Subcutaneous abdominal adipose tissue (tissue), 5 donors: Measurements from ENCODE around the gene MMD.
A peak's percentile ranks its signal among the peaks of the same experiment; 100 is the strongest.
"Not testable (repeated sequence)": the region's sequence is repeated elsewhere in the genome, so short reads cannot be mapped to it uniquely, and the experiment has no call there.

Experiments used
- H3K27ac ChIP-seq: one replicate; pipeline ENCODE4 v1.7.0; 2013; ENCODE audit warnings: low read depth, mild to moderate bottlenecking, inconsistent platforms, low read length, moderate library complexity
- H3K27me3 ChIP-seq, 5 donors: one replicate each; pipeline ENCODE4 v1.7.0; 2013; ENCODE audit warnings: low read length in 5 of 5, inconsistent platforms in 1 of 5; ENCODE audit not compliant: control insufficient read depth in 5 of 5, insufficient read depth in 4 of 5
- H3K36me3 ChIP-seq, 5 donors: one replicate each; pipeline ENCODE4 v1.7.0; 2013; ENCODE audit warnings: low read length in 5 of 5; ENCODE audit not compliant: control insufficient read depth in 5 of 5, insufficient read depth in 5 of 5
- H3K4me1 ChIP-seq, 5 donors: one replicate each; pipeline ENCODE4 v1.7.0; 2013; ENCODE audit warnings: low read length in 5 of 5, mild to moderate bottlenecking in 3 of 5, moderate library complexity in 1 of 5; ENCODE audit not compliant: control insufficient read depth in 5 of 5, insufficient read depth in 5 of 5
- H3K4me3 ChIP-seq, 5 donors: one replicate each; pipeline ENCODE4 v1.7.0; 2013; ENCODE audit warnings: low read length in 5 of 5, low read depth in 1 of 5
- H3K9ac ChIP-seq, 5 donors: one replicate each; pipeline ENCODE4 v1.7.0; 2013; ENCODE audit warnings: low read length in 5 of 5, mild to moderate bottlenecking in 4 of 5, moderate library complexity in 3 of 5
- H3K9me3 ChIP-seq, 5 donors: one replicate each; pipeline ENCODE4 v1.7.0; 2013; ENCODE audit warnings: low read length in 5 of 5; ENCODE audit not compliant: control insufficient read depth in 5 of 5
- donor health status: healthy.
- donor health status: healthy.
- donor health status: healthy.
- donor health status: healthy.
- donor health status: healthy.

Gene MMD

GRCh38 chr17:55395803-55396505 lies 25.7 kb downstream of the MMD start:
- H3K9me3 ChIP-seq: no peaks in the 10 kb centered on the region
- no peaks in the 10 kb centered on the region for H3K27me3 ChIP-seq
- H3K27ac ChIP-seq: peak overlapping the region; percentile 48
- no peak overlapping the region for H3K4me3 ChIP-seq
- peaks cover 36 to 65% (median 48%) of the 10 kb centered on the region in 5 donors for H3K36me3 ChIP-seq
- peaks cover 0 to 37% (median 22%) of the 10 kb centered on the region in 5 donors for H3K4me1 ChIP-seq
- no peak overlapping the region for H3K9ac ChIP-seq

- H3K4me1 ChIP-seq: peaks cover 0 to 43% (median 27%) of the 10 kb centered on the region in 5 donors
- peak overlapping the region in 1 of 5 donors; percentile 22 for H3K9ac ChIP-seq
- no peaks in the 10 kb centered on the region for H3K27me3 ChIP-seq
- H3K36me3 ChIP-seq: peaks cover 26 to 50% (median 36%) of the 10 kb centered on the region in 5 donors
- no peak overlapping the region for H3K4me3 ChIP-seq
- H3K27ac ChIP-seq: peak overlapping the region; percentile 48
- H3K9me3 ChIP-seq: no peaks in the 10 kb centered on the region
Observed at GRCh38 chr17:55394357-55395021, 27.1 kb downstream of the MMD start.

DNA sequence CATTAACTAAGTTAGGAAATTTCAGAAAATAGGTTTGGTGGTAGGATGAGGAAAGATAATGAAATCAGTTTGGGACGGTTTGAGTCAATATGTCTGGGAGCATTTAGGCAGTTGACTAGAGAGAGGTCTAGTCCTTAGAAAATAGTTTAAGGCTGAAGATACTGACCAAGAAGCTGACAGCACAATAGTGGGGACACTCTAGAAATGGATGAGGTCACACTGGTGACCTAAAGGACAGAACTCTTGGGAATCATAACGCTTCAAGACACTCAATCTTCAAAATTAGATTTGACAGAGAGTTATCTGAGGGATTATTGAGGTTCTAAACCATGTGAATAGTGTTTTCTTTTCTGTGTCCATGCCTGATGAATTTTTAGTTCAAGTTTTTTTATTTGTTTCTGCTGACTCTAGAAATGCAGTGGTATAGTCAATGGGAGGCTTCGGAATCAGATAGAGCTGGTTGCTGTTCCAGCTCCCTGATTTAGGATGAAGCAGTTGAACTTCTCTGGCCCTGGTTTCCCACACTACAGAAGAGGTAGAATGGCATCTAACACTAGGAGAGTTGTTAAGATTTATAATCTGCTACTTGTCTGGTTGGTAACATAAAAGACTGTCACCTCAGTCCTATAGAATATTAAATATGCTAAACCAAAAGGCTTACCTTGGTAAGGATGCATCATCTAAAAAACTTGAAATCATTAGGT lies 29.7 kb downstream of the MMD start:
- no peak overlapping the region for H3K27ac ChIP-seq
- H3K4me3 ChIP-seq: no peak overlapping the region
- no peaks in the 10 kb centered on the region for H3K27me3 ChIP-seq
- no peaks in the 10 kb centered on the region for H3K9me3 ChIP-seq
- no peak overlapping the region for H3K9ac ChIP-seq
- H3K36me3 ChIP-seq: peaks cover 13 to 35% (median 22%) of the 10 kb centered on the region in 5 donors
- peaks cover 0 to 50% (median 26%) of the 10 kb centered on the region in 5 donors for H3K4me1 ChIP-seq

GRCh38 chr17:55391244-55391757 lies 30.3 kb downstream of the MMD start:
- Histone ChIP-seq H3K4me1 (peaks cover 0 to 49% (median 26%) of the 10 kb centered on the region in 5 donors), H3K27me3 (no peaks in the 10 kb centered on the region), H3K9me3 (no peaks in the 10 kb centered on the region), H3K27ac (peak overlapping the region; percentile 67), H3K36me3 (peaks cover 13 to 31% (median 20%) of the 10 kb centered on the region in 5 donors), H3K9ac (no peak overlapping the region), H3K4me3 (no peak overlapping the region)

- H3K4me1 ChIP-seq: peaks cover 0 to 40% (median 22%) of the 10 kb centered on the region in 5 donors
- peaks cover 12 to 31% (median 17%) of the 10 kb centered on the region in 5 donors for H3K36me3 ChIP-seq
- H3K9me3 ChIP-seq: no peaks in the 10 kb centered on the region
- no peak overlapping the region for H3K9ac ChIP-seq
- no peaks in the 10 kb centered on the region for H3K27me3 ChIP-seq
- H3K27ac ChIP-seq: peak overlapping the region; percentile 67
- H3K4me3 ChIP-seq: no peak overlapping the region
Observed at GRCh38 chr17:55390364-55390977, 31.2 kb downstream of the MMD start.

DNA sequence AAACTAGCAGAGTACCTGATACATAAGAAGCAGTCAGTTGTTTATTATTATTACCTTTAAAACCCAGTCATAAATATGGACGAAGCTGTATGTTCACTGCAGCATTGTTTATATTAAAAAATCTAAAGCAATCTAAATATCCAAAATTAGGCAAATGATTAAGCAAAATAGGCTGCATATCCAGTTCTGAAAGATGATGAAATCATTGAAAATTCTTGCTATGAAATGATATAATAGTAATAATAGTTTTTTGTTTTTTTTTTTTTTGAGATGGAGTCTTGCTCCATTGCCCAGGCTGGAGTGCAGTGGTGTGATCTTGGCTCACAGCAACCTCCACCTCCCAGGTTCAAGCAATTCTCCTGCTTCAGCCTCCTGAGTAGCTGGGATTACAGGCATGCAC lies 31.9 kb downstream of the MMD start:
- not testable (repeated sequence) for H3K4me3 ChIP-seq, H3K9ac ChIP-seq, H3K27ac ChIP-seq, H3K9me3 ChIP-seq, H3K27me3 ChIP-seq
- Histone ChIP-seq H3K36me3 (peaks cover 12 to 26% (median 17%) of the 10 kb centered on the region in 5 donors), H3K4me1 (peaks cover 0 to 33% (median 14%) of the 10 kb centered on the region in 5 donors)

- H3K9me3 ChIP-seq: no peaks in the 10 kb centered on the region
- peaks cover 7 to 17% (median 13%) of the 10 kb centered on the region in 5 donors for H3K36me3 ChIP-seq
- no peaks in the 10 kb centered on the region for H3K27me3 ChIP-seq
- H3K9ac ChIP-seq: no peak overlapping the region
- peaks cover 0 to 26% (median 8%) of the 10 kb centered on the region in 5 donors for H3K4me1 ChIP-seq
- no peak overlapping the region for H3K27ac ChIP-seq
- H3K4me3 ChIP-seq: no peak overlapping the region
Observed at GRCh38 chr17:55388842-55389241, 32.8 kb downstream of the MMD start.

DNA sequence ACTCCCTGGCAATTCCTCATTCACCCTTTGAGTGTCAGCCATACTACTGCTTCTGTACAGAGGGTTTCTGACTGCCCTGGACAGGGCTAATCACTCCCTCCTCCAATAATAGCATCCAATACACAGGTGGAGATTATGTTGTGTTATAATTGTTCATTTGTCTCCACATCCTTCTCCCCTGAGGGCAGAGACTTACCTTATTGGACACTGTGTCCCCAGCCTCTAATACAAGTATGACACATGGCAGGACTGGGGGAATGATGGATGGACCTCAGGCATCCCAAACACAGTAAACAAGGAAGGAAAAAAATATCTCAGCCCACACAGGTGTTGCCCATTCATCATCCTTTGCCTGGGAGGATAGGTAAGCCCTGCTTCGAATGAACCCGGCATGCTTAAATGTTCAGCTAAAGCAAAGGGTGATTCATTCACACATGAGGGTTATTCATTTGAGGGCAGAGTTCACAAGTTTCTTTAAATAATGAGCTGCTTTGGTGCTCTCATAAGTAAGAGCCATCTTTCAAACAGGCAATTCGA lies 34.8 kb downstream of the MMD start:
- no peaks in the 10 kb centered on the region for H3K27me3 ChIP-seq
- H3K36me3 ChIP-seq: peaks cover 0 to 2% (median 1%) of the 10 kb centered on the region in 5 donors
- peaks cover 0 to 22% (median 8%) of the 10 kb centered on the region in 5 donors for H3K4me1 ChIP-seq
- no peak overlapping the region for H3K27ac ChIP-seq
- no peak overlapping the region for H3K4me3 ChIP-seq
- no peaks in the 10 kb centered on the region for H3K9me3 ChIP-seq
- no peak overlapping the region for H3K9ac ChIP-seq

- Histone ChIP-seq H3K4me3 (no peak overlapping the region), H3K9ac (no peak overlapping the region), H3K9me3 (no peaks in the 10 kb centered on the region), H3K4me1 (peaks cover 0 to 7% (median 0%) of the 10 kb centered on the region in 5 donors), H3K36me3 (no peaks in the 10 kb centered on the region), H3K27ac (no peak overlapping the region), H3K27me3 (no peaks in the 10 kb centered on the region)
Observed at GRCh38 chr17:55384643-55385232, 36.9 kb downstream of the MMD start.
